ENCODE measurements around the gene CYP39A1. TPM values are rescaled to one million over a fixed set of nuclear protein-coding genes. Genes with fewer than 3 reads are reported as not detected.
"Not testable (repeated sequence)": the region's sequence is repeated elsewhere in the genome, so short reads cannot be mapped to it uniquely, and the experiment has no call there.

Gene CYP39A1
- total RNA-seq, 1 experiment from 2014 or later: 0.94 TPM

- DNase-seq (ENCODE audit: low spot score): peak; percentile 66
Measured at GRCh38 chr6:46648869-46649492, 3.6 kb downstream of the CYP39A1 start.

DNA sequence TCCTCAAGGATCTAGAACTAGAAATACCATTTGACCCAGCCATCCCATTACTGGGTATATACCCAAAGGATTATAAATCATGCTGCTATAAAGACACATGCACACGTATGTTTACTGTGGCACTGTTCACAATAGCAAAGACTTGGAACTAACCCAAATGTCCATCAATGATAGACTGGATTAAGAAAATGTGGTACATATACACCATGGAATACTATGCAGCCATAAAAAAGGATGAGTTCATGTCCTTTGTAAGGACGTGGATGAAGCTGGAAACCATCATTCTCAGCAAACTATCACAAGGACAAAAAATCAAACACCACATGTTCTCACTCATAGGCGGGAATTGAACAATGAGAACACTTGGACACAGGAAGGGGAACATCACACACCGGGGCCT lies 4.5 kb downstream of the CYP39A1 start:
- not testable (repeated sequence) for DNase-seq (ENCODE audit: low spot score)

GRCh38 chr6:46645265-46645664 lies 7.4 kb downstream of the CYP39A1 start:
- no peak for DNase-seq (ENCODE audit: low spot score)

GRCh38 chr6:46642928-46643751 lies 9.5 kb downstream of the CYP39A1 start:
- DNase-seq (ENCODE audit: low spot score): no peak

DNA sequence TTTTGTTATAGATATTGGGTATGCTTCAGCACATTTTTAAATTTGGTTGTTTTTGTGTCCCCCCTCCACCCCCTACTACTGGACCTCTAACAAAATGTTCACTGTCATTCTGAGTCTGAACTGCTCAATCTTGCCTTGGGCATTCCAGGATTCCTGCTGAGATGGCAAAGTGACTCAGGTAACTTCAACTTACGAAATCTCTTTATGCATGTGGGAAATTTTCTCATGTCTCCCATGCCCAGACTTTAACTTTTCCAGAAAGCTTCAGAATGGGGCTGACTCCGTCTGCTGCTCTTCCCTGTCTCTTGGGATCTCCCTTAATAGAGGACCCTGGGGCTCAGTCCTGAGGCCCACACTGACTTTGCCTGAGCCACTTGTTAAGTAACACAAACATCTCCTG lies 14.0 kb downstream of the CYP39A1 start:
- no peak for DNase-seq (ENCODE audit: low spot score)

DNA sequence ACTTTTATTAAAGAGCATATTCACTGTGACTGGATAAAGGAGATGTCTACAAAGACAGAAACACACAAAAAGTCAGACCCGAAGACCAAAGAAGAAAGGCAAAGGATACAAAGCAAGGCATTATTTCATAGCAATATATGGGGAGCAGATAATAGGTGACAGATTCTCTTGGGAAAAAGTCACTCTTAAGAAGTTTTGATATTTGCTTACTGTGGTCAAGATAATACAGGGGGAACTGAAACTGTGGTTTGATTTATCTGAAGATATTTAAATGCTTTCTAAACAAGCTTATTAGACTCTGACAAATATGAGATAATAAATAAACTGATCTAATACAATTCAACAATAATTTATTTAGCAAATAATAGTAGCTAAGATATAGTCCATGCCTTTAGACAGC lies 14.7 kb downstream of the CYP39A1 start:
- DNase-seq (ENCODE audit: low spot score): no peak

GRCh38 chr6:46637145-46637544 lies 15.5 kb downstream of the CYP39A1 start:
- no peak for DNase-seq (ENCODE audit: low spot score)

GRCh38 chr6:46635462-46635861 lies 17.2 kb downstream of the CYP39A1 start:
- no peak for DNase-seq (ENCODE audit: low spot score)

GRCh38 chr6:46632053-46632452 lies 20.6 kb downstream of the CYP39A1 start:
- no peak for DNase-seq (ENCODE audit: low spot score)

DNA sequence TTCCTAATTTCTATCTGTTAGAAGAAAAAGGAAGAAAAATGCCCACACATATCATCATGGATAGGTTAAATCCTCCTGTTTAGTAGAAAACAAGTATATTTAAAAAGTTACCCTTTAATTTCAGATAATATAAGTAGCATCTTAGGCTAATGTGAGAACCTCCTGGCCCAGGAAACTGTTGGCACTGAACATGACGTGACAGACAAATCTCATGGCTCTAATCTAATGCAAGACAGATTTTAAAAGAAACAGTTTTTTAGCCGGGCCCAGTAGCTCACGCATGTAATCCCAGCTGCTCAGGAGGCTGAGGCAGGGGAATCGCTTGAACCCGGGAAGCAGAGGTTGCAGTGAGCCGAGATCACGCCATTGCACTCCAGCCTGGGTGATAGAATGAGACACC lies 22.9 kb downstream of the CYP39A1 start:
- DNase-seq (ENCODE audit: low spot score): no peak

- DNase-seq (ENCODE audit: low spot score): no peak
Measured at GRCh38 chr6:46628976-46629375, 23.6 kb downstream of the CYP39A1 start.

DNA sequence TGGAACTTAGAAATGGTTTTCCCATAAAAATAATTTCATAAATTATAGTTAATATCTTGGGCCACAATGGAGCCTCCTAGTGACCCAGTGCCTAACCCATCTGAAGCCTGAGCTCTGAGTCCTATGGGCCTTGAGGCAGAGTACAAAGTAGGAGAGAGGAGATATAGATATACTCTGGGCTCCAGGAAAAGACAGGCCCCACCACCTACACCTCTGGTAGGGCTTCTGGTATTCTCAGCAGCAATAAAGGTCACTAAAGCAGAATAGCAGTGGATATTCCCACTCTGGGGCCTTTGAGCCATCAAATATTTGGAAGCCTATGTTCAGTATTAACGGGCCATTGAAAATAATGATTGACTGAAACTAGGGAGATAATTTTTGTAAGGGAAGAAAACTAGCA lies 24.1 kb downstream of the CYP39A1 start:
- DNase-seq (ENCODE audit: low spot score): no peak

DNA sequence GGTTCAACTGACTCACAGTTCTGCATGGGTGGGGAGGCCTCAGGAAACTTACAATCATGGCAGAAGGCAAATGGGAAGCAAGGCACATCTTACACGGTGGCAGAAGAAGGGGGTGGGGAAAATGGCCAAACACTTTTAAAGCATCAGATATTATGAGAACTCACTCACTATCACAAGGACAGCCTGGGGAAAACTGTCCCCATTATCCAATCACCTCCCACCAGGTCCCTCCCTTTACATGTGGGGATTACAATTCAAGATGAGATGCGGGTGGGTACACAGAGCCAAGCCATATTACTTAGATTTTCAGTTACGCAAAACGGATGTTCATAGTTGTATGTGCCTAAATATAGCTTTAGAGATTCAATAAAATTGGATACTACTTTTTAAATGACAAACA lies 25.6 kb downstream of the CYP39A1 start:
- no peak for DNase-seq (ENCODE audit: low spot score)

GRCh38 chr6:46626228-46626909 lies 26.2 kb downstream of the CYP39A1 start:
- DNase-seq (ENCODE audit: low spot score): peak; percentile 55

DNA sequence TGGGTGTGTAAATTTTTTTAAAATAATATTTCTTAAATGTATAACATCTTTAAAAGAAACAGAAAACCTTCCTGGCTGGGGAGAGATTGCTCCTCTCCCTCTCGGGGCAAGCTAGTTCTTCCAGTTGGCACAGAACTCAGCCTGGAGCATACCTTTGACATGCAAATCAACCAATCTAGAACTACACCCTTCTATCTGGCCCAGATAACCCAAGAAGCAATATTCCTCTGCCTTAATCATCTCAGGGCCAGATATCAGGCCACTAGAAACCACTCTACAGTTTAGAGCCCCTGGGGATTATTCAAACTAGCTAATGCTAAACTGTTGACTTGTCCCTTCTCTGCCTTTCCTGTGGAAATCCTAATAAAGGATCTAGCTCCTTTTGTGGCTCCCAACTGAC lies 33.9 kb downstream of the CYP39A1 start:
- DNase-seq (ENCODE audit: low spot score): no peak

GRCh38 chr6:46612645-46613044 lies 40.0 kb downstream of the CYP39A1 start:
- no peak for DNase-seq (ENCODE audit: low spot score)

DNA sequence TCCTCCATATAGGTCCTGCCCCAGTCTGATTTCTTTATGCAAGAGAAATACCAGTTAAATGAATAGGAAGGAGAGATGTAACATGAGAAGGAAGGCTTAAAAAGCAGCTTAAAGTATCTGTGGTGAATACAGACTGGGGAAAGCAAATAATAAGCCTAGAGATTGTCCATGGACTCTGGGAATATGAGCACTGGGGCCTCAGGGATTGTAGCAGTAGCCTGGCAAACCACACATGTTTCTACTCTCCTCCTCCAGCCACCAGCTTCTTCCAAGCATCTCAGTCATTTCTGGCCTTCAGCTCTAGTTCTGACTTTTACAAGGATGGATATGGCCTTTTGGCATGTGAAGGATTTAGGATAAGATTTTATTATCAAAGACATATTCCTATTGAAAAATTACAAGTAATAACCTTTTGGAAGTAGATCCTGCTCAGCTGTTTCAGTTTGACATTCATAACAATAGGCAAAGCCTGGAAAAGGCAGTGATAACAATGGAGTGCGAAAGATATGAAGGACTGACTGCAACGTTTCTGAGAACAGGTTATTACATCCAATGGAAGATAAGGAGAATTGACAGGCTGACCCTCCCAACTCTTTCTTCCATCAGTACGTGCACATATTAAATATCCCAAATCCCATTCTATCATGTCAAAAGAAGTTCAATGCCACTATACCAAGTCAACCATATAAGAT lies 41.6 kb downstream of the CYP39A1 start:
- no peak for DNase-seq (ENCODE audit: low spot score)

DNA sequence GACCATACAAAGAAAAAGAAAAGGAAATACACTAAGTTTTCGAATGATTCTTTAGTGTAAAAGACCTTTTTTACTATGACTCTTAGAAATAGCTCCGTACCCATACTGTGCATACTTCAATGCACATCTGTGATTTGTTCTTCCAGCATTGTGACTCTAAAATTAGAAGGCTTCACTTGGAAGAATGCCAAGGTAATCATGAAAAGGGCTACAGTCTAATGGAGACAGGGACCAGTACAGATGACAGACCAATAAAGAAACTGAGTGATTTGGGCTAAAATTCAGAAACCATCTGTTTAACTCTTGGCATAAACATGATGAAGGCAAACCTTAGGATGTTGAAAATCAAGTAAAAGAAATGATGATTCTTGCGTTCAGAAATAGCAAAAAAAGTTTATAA lies 46.3 kb downstream of the CYP39A1 start:
- DNase-seq (ENCODE audit: low spot score): no peak

DNA sequence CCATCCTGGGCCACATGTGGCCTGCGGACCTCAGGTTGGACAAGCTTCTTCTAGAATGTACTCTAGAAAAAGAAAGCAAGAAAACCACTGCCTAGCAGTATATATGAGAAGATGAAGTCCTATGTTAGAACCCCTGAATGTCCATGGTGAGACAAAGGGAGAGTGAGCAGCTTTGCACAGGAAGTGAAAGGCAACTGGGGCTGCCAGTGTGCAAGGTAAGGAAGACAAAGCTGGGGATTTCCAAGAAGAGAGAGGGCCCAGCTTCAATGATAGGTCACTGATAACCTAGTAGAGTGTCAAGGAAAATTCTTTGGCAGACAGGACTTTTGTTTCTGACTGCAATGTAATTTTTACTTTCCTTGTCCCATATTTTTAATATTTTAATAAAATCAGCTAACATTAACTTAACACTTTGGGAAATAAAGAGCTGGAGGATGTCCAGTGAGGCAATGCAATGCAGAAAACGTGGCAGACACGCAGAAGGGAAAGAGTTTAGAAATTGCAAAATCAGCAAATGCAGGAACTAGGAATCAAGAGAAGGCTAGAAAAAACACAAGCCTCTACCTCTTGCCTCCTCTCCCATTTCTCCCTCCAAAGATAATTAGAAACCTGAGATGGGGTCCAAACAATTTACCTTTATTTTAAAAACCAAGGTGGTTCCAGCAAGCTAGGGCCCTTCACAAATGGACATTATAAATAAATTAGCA lies 47.4 kb downstream of the CYP39A1 start:
- no peak for DNase-seq (ENCODE audit: low spot score)

GRCh38 chr6:46598215-46598614 lies 54.4 kb downstream of the CYP39A1 start:
- no peak for DNase-seq (ENCODE audit: low spot score)

- DNase-seq (ENCODE audit: low spot score): no peak
Measured at GRCh38 chr6:46592740-46593139, 59.9 kb downstream of the CYP39A1 start.
